LNCAP (cell line): Measurements from ENCODE around the gene SIGLEC9.

ENCODE experiments used
- CTCF ChIP-seq: fragments of 450-650 bp; IDR thresholded peaks from 2 replicates; pipeline ENCODE4 v1.5.1; 2017; ENCODE audit warnings: mild to moderate bottlenecking

Gene SIGLEC9

GRCh38 chr19:51173681-51174080, 49.0 kb downstream of the SIGLEC9 start:
- no peak for TF ChIP-seq CTCF

GRCh38 chr19:51179256-51179655, 54.5 kb downstream of the SIGLEC9 start:
- no peak for TF ChIP-seq CTCF
